HG02759 (cell line): ENCODE results near the gene MINDY4B.
"Not testable (repeated sequence)": the region's sequence is repeated elsewhere in the genome, so short reads cannot be mapped to it uniquely, and the experiment has no call there.

Source experiments
- ATAC-seq: cut with Tn5 transposase; IDR thresholded peaks from one replicate; pipeline ENCODE4 v1.9.1; 2021; ENCODE audit warnings: mild to moderate bottlenecking, moderate library complexity; ENCODE audit not compliant: unreplicated experiment

MINDY4B gene

GRCh38 chr3:150899141-150899540 is 6.1 kb downstream of the MINDY4B start:
- ATAC-seq, result no peak

GRCh38 chr3:150898046-150898754 is 7.0 kb downstream of the MINDY4B start:
- ATAC-seq, result no peak

GRCh38 chr3:150897592-150897991 is 7.6 kb downstream of the MINDY4B start:
- ATAC-seq, result no peak

GRCh38 chr3:150890831-150891230 is 14.4 kb downstream of the MINDY4B start:
- no peak for ATAC-seq

GRCh38 chr3:150890295-150890694 is 14.9 kb downstream of the MINDY4B start:
- no peak for ATAC-seq

GRCh38 chr3:150889106-150889505 is 16.1 kb downstream of the MINDY4B start:
- no peak for ATAC-seq

- ATAC-seq, result no peak
These were observed 18.2 kb downstream of the MINDY4B start for GRCh38 chr3:150887031-150887430.

GRCh38 chr3:150885535-150885934 is 19.7 kb downstream of the MINDY4B start:
- ATAC-seq, result no peak

- no peak for ATAC-seq
These were observed 26.2 kb downstream of the MINDY4B start for GRCh38 chr3:150878996-150879575.

GRCh38 chr3:150878290-150878689 is 26.9 kb downstream of the MINDY4B start:
- no peak for ATAC-seq

- no peak for ATAC-seq
These were observed 27.9 kb downstream of the MINDY4B start for GRCh38 chr3:150877303-150877702.

GRCh38 chr3:150876611-150877265 is 28.5 kb downstream of the MINDY4B start:
- ATAC-seq, result no peak

GRCh38 chr3:150875548-150875947 is 29.7 kb downstream of the MINDY4B start:
- no peak for ATAC-seq

- ATAC-seq, result no peak
These were observed 30.5 kb downstream of the MINDY4B start for GRCh38 chr3:150874666-150875219.

GRCh38 chr3:150871192-150871591 is 34.0 kb downstream of the MINDY4B start:
- no peak for ATAC-seq

- ATAC-seq, result no peak
These were observed 34.8 kb downstream of the MINDY4B start for GRCh38 chr3:150870406-150870805.

- ATAC-seq, result no peak
These were observed 37.0 kb downstream of the MINDY4B start for GRCh38 chr3:150868282-150868681.

GRCh38 chr3:150867434-150867833 is 37.8 kb downstream of the MINDY4B start:
- ATAC-seq, result no peak

- ATAC-seq, result not testable (repeated sequence)
These were observed 41.3 kb downstream of the MINDY4B start for GRCh38 chr3:150863921-150864320.

GRCh38 chr3:150861851-150862250 is 43.4 kb downstream of the MINDY4B start:
- ATAC-seq, result no peak

GRCh38 chr3:150857936-150858335 is 47.3 kb downstream of the MINDY4B start:
- not testable (repeated sequence) for ATAC-seq

GRCh38 chr3:150850191-150850590 is 55.0 kb downstream of the MINDY4B start:
- ATAC-seq, result no peak
